Measurements from ENCODE around the gene GPR87.

The GPR87 gene

DNA sequence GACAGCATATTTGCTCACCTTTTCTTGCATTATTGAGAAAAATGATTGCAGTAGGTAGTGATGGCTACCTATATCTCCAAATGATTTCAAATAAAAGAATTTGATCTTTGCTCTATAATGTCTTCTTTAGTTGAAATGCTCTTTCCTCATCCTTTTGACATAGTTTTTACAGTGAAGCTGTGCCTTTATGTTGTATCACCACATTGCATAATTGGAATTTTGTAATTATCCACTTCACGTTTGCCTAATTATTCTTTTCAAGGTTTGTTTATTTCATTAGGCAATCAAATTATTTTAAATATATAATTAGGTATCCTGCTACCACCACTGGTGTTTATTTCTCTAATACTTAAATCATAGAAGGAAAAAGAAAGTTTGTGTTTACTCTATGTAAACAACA lies 34.0 kb upstream of the GPR87 start:
- in situ Hi-C loops (cut with MboI; ENCODE audit: low pct_unique_long_range_greater_than_20kb, low sequenced_read_pairs, unreplicated experiment): no loop called here
- no peak for DNase-seq (ENCODE audit: low spot score)
- TF ChIP-seq, protein P1, sequence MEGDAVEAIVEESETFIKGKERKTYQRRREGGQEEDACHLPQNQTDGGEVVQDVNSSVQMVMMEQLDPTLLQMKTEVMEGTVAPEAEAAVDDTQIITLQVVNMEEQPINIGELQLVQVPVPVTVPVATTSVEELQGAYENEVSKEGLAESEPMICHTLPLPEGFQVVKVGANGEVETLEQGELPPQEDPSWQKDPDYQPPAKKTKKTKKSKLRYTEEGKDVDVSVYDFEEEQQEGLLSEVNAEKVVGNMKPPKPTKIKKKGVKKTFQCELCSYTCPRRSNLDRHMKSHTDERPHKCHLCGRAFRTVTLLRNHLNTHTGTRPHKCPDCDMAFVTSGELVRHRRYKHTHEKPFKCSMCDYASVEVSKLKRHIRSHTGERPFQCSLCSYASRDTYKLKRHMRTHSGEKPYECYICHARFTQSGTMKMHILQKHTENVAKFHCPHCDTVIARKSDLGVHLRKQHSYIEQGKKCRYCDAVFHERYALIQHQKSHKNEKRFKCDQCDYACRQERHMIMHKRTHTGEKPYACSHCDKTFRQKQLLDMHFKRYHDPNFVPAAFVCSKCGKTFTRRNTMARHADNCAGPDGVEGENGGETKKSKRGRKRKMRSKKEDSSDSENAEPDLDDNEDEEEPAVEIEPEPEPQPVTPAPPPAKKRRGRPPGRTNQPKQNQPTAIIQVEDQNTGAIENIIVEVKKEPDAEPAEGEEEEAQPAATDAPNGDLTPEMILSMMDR (IDR thresholded peaks at IDR 0.05; ENCODE audit: extremely low read depth, insufficient read depth, missing control alignments): no peak

GRCh38 chr3:151347432-151347831 lies 30.8 kb upstream of the GPR87 start:
- TF ChIP-seq, protein P1 (IDR thresholded peaks at IDR 0.05; ENCODE audit: extremely low read depth, insufficient read depth, missing control alignments): no peak
- in situ Hi-C loops (cut with MboI; ENCODE audit: low pct_unique_long_range_greater_than_20kb, low sequenced_read_pairs, unreplicated experiment): no loop called here
- no peak for DNase-seq (ENCODE audit: low spot score)

DNA sequence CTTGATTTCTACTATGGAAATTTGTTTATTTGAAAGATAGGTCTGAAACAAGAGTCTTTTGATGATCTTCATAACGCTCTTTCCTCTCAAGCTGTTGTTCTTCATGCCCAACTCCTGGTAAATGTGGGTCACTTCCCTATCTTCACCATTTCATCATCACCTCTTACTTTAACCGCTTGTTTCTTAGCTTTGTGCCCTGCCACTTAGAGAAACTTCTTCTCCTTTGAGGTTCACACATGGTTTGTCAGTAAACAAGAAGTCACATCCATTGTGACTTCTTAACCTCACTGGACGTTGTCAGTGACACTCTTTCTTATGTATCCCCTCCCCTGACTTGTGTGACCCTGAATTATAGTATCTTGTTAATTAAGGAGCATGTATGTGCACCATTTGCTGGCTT lies 29.7 kb upstream of the GPR87 start:
- TF ChIP-seq, protein P1 (IDR thresholded peaks at IDR 0.05; ENCODE audit: extremely low read depth, insufficient read depth, missing control alignments): no peak
- in situ Hi-C loops (cut with MboI; ENCODE audit: low pct_unique_long_range_greater_than_20kb, low sequenced_read_pairs, unreplicated experiment): no loop called here
- no peak for DNase-seq (ENCODE audit: low spot score)

GRCh38 chr3:151345859-151346258 lies 29.2 kb upstream of the GPR87 start:
- in situ Hi-C loops (cut with MboI; ENCODE audit: low pct_unique_long_range_greater_than_20kb, low sequenced_read_pairs, unreplicated experiment): no loop called here
- DNase-seq (ENCODE audit: low spot score): no peak
- TF ChIP-seq, protein P1 (IDR thresholded peaks at IDR 0.05; ENCODE audit: extremely low read depth, insufficient read depth, missing control alignments): no peak

DNA sequence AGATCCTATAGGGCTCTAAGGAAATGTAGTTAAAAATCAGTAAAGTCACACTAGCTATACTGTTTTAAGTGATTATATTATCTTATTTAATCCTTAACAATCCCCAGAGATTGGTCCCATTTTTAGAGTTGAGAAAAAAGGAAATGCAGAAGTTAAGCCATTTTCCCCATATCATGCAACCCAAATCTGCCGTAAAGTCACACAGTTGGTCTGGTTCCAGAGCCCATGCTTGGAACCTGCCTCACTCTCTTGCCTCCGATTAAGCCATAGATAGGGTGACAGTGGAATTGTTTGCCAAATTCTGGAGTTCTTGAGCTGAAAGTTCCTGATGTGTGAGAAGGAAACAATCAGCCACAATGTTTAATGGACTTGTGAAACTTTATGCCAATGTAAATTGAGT lies 15.1 kb upstream of the GPR87 start:
- TF ChIP-seq, protein P1 (IDR thresholded peaks at IDR 0.05; ENCODE audit: extremely low read depth, insufficient read depth, missing control alignments): no peak
- in situ Hi-C loops (cut with MboI; ENCODE audit: low pct_unique_long_range_greater_than_20kb, low sequenced_read_pairs, unreplicated experiment): no loop called here
- no peak for DNase-seq (ENCODE audit: low spot score)

GRCh38 chr3:151330899-151331298 lies 14.3 kb upstream of the GPR87 start:
- DNase-seq (ENCODE audit: low spot score): no peak
- in situ Hi-C loops (cut with MboI; ENCODE audit: low pct_unique_long_range_greater_than_20kb, low sequenced_read_pairs, unreplicated experiment): no loop called here
- TF ChIP-seq, protein P1 (IDR thresholded peaks at IDR 0.05; ENCODE audit: extremely low read depth, insufficient read depth, missing control alignments): no peak

- TF ChIP-seq, protein P1 (IDR thresholded peaks at IDR 0.05; ENCODE audit: extremely low read depth, insufficient read depth, missing control alignments): no peak
- no peak for DNase-seq (ENCODE audit: low spot score)
- in situ Hi-C loops (cut with MboI; ENCODE audit: low pct_unique_long_range_greater_than_20kb, low sequenced_read_pairs, unreplicated experiment): no loop called here
Measured at GRCh38 chr3:151330379-151330778, 13.8 kb upstream of the GPR87 start.

Data from GM13977 (cell line).